Panc1 (cell line): Measurements from ENCODE around the gene AUNIP. TPM values are rescaled to one million over a fixed set of nuclear protein-coding genes. Genes with fewer than 3 reads are reported as not detected.

Experiments
- ATAC-seq: fragments of 200-7000 bp; cut with Tn5 transposase; 2 replicates; pipeline ENCODE4 v1.9.1; 2020; ENCODE audit warnings: mild to moderate bottlenecking, moderate library complexity
- BruUV-seq: library from RNA; stranded (reverse); fragments of 400-500 nt; replicated peaks from 2 replicates; lab custom pipeline; 2021; lab: Mats Ljungman, UMichigan
- CTCF ChIA-PET: fragments of 300-600 bp; sonication (Branson Sonifier 250); formaldehyde crosslinking; loops from one replicate; lab custom pipeline; 2022; ENCODE audit warnings: antibody characterized with exemption; lab: Charles Lee
- POLR2A ChIA-PET: fragments of 300-600 bp; sonication (Branson Sonifier 250); formaldehyde crosslinking; loops from one replicate; lab custom pipeline; 2022; ENCODE audit warnings: antibody characterized with exemption; lab: Charles Lee
- DNase-seq: peaks from one replicate; pipeline ENCODE4 v3.0.0-alpha.2; 2010; ENCODE audit warnings: low read depth, low spot score
- H3K27ac ChIP-seq: 2 replicates; pipeline ENCODE4 v1.5.1; 2011; ENCODE audit warnings: mild to moderate bottlenecking, low read length, inconsistent platforms
- H3K27me3 ChIP-seq: fragments of 200-500 bp; sonication (Bioruptor generic); 2 replicates; pipeline ENCODE4 v1.6.0; 2014; ENCODE audit warnings: low read length, inconsistent platforms; ENCODE audit not compliant: control insufficient read depth, insufficient read depth
- H3K36me3 ChIP-seq: fragments of 200-500 bp; sonication (Bioruptor generic); 2 replicates; pipeline ENCODE4 v1.5.1; 2014; ENCODE audit warnings: inconsistent platforms, mild to moderate bottlenecking, low read length, moderate library complexity; ENCODE audit not compliant: control insufficient read depth, insufficient read depth
- H3K4me1 ChIP-seq: 2 replicates; pipeline ENCODE4 v1.5.1; 2011; ENCODE audit warnings: inconsistent platforms, mild to moderate bottlenecking, low read length, moderate library complexity; ENCODE audit not compliant: control insufficient read depth, insufficient read depth
- H3K4me3 ChIP-seq, 2 experiments: 2 replicates each; pipeline ENCODE4 v1.5.1; 2011 to 2012; ENCODE audit warnings: low read depth in 2 of 2, low read length in 2 of 2, mild to moderate bottlenecking in 2 of 2, inconsistent platforms in 1 of 2, moderate library complexity in 1 of 2
- H3K9me3 ChIP-seq: fragments of 200-500 bp; sonication (Bioruptor generic); 2 replicates; pipeline ENCODE4 v1.5.1; 2014; ENCODE audit warnings: low read depth, mild to moderate bottlenecking, inconsistent platforms, low read length, moderate library complexity; ENCODE audit not compliant: control insufficient read depth, insufficient read depth
- CTCF ChIP-seq: fragments of 450-650 bp; IDR thresholded peaks from 2 replicates; pipeline ENCODE4 v1.5.1; 2017; ENCODE audit warnings: mild to moderate bottlenecking
- POLR2AphosphoS5 ChIP-seq: IDR thresholded peaks from 2 replicates; pipeline ENCODE4 v1.6.1; 2012; ENCODE audit warnings: mild to moderate bottlenecking, low read depth, low read length, moderate library complexity
- REST ChIP-seq, 2 experiments: IDR thresholded peaks; 2 replicates each; pipeline ENCODE4 v1.6.1; 2011 to 2012; ENCODE audit warnings: low read depth in 2 of 2, control low read depth in 1 of 2, low read length in 1 of 2, mild to moderate bottlenecking in 1 of 2, moderate library complexity in 1 of 2; ENCODE audit not compliant: insufficient read depth in 1 of 2
- SIN3A ChIP-seq: IDR thresholded peaks from 2 replicates; pipeline ENCODE4 v1.6.1; 2012; ENCODE audit warnings: low read depth, mild to moderate bottlenecking, low read length, moderate library complexity, borderline replicate concordance; ENCODE audit not compliant: insufficient read depth
- TCF7L2 ChIP-seq: IDR thresholded peaks from 2 replicates; pipeline ENCODE4 v1.6.1; 2011; ENCODE audit warnings: mild to moderate bottlenecking, low read depth, low read length, inconsistent platforms
- in situ Hi-C: cut with HindIII; loops from 2 replicates; pipeline ENCODE4 v1.10.0; 2016; ENCODE audit warnings: low sequenced_read_pairs, low pct_unique_long_range_greater_than_20kb
- intact Hi-C: fragments of 100-400 bp; cut with micrococcal nuclease; formaldehyde crosslinking; loops from one replicate; pipeline ENCODE4 v1.10.0; 2022; ENCODE audit not compliant: unreplicated experiment
- total RNA-seq: library from RNA; stranded (reverse); gene quantifications from one replicate; pipeline ENCODE4 v1.2.1, GENCODE V29; 2021; ENCODE audit not compliant: unreplicated experiment

Gene AUNIP
- total RNA-seq, 1 experiment from 2014 or later = 12.2 TPM

- BruUV-seq = no TSS peak
- Histone ChIP-seq H3K4me1 (no peaks in the 10 kb centered on the region), H3K27me3 (no peaks in the 10 kb centered on the region), H3K9me3 (no peaks in the 10 kb centered on the region), H3K4me3 (no peak overlapping the region), H3K27ac (no peak overlapping the region), H3K36me3 (no peaks in the 10 kb centered on the region)
- intact Hi-C loops = no loop called here
- CTCF ChIA-PET = interaction anchor here (0.6 kb wide), 1 partner anchor 222 kb away, joined by 3 read pairs; no protein-coding TSS in a partner anchor
- POLR2A ChIA-PET = no interaction called here
- no peak for TF ChIP-seq REST (IDR thresholded peaks at IDR 0.05; ENCODE audit: insufficient read depth in 1 of 2, low read depth in 2 of 2, low read length in 1 of 2)
- TF ChIP-seq TCF7L2 = no peak
- no peak for TF ChIP-seq SIN3A
- no peak for TF ChIP-seq CTCF
- TF ChIP-seq POLR2AphosphoS5 = no peak
- no peak for DNase-seq
- no peak for ATAC-seq
- in situ Hi-C loops = no loop called here
These were observed 64.9 kb downstream of the AUNIP start for GRCh38 chr1:25794325-25794724.

GRCh38 chr1:25793585-25794170 lies 65.6 kb downstream of the AUNIP start:
- H3K4me3 ChIP-seq = no peak overlapping the region
- TF ChIP-seq CTCF (no peak), SIN3A (no peak), POLR2AphosphoS5 (no peak)
- ChIA-PET CTCF (interaction anchor here (0.6 to 0.7 kb wide), 3 partner anchors 11 to 209 kb away, joined by 3 to 6 read pairs (median 4); no protein-coding TSS in a partner anchor), POLR2A (no interaction called here)
- no peaks in the 10 kb centered on the region for H3K9me3 ChIP-seq
- H3K27ac ChIP-seq = no peak overlapping the region
- ATAC-seq = no peak
- BruUV-seq = no TSS peak
- no peaks in the 10 kb centered on the region for H3K36me3 ChIP-seq
- intact Hi-C loops (no loop called here), in situ Hi-C loops (no loop called here)
- H3K4me1 ChIP-seq = no peaks in the 10 kb centered on the region
- no peaks in the 10 kb centered on the region for H3K27me3 ChIP-seq
- DNase-seq = no peak
